KG1 (cell line): Measurements from ENCODE around the gene BAD.

Experiments
- DNase-seq: peaks from one replicate; lab custom pipeline; 2025; lab: John Stamatoyannopoulos, UW

The BAD gene

DNA sequence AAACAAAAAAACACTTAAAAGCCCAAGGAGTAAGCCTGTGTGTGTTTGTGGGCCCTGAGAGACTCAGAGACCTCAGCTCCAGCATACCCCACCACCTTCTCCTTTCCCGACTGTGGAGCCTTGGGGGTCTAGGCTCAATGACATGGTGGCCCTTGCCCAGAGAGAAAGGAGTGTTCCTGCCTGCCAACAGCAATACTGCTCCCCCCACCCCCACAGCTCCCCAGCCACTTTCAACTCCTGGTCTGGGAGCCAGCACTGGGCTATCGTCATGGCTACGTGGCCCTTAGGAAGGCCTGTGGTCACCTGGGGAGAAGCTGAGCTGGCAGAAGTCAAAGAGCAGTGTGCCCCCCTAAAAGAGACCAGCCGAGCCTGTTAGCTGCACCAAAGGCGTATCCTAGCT is 40.4 kb downstream of the BAD start:
- DNase-seq, result no peak

DNA sequence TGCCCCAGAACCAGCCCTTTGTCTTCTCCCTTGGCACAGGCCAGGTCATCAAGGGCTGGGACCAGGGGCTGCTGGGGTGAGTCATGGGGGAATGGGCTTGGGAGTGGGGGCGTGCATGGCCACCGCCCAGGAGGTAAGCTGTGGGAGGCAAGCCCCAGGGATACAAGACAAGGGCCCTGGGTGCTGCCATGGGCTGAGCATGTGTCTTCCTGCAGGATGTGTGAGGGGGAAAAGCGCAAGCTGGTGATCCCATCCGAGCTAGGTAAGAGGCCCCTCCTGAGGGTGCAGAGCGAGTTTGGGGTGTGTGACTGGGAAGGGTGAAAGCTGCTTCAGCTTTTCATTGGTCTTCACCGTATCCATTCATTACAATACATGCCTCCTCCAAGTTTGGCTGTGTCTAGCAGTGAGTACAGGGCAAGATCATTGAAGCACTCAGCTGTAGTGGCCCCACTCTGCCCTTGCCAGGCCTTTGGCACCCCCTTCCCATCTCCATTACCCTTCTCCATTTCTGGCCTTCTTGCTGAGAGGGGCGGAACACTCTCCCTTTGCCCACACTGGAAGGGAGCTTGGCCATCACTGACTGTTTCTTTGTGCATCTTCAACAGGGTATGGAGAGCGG is 41.1 kb downstream of the BAD start:
- DNase-seq, result no peak

DNA sequence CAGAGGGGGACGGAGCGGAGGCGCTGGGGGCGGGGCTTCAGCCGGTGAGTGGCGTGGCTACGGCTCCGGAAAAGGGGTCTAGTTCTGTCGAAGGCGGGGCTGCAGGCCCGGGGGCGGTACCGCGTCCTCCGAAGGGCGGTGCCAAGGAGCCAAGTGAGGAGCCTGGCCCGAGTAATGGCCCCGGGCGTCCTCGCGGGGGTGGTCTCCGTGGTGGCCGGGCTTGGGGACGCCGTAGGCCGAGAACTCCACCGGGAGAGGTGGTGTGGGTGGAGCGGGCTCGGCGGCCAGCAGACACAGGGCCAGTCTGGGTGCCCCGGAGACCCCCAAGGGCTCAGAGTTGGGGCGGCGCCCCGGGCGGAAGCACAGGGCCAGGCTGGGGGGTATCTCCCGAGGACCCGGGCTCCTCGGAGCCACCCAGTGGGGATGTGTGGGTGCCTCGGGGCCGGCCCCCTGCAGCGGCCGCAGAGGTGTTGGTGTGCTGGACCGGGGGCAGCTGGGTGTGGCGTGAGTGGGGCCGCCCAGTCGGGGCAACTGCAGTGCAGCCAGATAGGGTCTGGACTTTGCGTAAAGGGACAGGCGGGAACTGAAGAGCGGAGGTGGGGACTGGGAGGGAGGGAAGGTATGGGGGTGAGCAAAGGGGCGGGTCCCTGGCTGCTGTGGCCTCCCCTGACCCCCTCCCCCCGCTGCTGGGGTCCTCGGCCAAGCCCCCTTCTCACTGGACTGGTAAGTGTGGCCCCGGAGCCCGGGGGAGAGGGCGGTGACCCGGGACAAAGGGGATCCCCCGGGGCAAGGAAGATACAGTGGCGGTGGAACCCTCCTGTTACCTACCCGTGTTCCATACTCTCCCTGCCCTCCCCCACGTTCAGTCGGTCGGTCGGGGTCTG is 42.7 kb downstream of the BAD start:
- no peak for DNase-seq

DNA sequence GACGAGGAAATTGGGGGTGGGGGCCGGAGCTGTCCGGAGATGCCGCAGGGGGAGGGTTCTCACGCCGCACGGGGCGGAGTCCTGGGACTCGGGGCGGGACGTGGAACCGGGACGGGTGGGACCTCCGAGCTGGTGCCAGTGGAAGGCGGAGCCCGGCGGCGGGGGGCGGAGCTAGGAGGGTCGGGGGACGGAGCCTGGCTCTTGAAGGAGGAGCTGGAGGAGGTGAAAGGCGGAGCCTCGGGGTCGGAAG is 43.3 kb downstream of the BAD start:
- DNase-seq, result peak; percentile 98

DNA sequence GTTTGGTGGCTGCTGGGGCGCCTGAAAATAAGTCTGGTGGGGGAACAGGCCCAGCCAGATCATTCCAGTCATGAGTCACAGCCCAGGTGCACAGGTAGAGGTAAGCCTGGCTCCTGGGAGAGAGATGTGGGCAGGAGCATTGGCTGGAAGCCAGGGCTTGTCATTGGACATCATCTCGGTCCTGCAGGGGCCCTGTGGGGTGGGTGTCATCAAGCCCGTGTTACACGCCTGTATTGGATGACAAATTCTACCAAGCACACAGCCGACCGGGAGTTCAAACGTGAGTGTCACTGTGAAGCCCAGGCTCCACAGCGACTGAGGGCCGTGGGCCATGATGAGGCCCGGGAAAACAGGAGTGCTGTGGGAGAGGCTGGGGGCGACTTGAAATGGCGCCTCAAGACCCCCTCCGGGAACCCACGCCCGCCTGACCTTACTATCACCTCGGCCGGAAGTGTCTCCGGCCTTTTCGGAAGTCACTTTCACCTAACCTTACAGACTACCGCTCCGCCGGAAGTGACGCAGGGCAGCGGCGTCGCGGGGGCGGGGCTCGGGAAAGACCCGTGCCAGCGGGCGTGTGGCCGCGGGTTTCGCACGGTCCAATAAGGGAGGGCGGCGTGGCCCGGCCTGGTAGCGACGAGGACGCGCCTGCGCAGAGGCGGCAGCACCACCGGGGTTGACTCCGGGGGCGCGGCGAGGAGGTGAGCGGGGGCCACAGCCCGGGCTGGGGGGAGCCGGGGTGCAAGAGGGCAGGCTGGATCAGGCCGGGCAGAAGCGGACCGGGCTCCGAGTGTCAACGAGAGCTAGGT is 43.8 kb downstream of the BAD start, which contains the start of gene FKBP2:
Gene FKBP2, plus strand, starts transcription at position 661 of the 806 bp plus-strand sequence. CDS start 1,293 bp downstream, outside the sequence.
- peak; percentile 98 for DNase-seq

DNA sequence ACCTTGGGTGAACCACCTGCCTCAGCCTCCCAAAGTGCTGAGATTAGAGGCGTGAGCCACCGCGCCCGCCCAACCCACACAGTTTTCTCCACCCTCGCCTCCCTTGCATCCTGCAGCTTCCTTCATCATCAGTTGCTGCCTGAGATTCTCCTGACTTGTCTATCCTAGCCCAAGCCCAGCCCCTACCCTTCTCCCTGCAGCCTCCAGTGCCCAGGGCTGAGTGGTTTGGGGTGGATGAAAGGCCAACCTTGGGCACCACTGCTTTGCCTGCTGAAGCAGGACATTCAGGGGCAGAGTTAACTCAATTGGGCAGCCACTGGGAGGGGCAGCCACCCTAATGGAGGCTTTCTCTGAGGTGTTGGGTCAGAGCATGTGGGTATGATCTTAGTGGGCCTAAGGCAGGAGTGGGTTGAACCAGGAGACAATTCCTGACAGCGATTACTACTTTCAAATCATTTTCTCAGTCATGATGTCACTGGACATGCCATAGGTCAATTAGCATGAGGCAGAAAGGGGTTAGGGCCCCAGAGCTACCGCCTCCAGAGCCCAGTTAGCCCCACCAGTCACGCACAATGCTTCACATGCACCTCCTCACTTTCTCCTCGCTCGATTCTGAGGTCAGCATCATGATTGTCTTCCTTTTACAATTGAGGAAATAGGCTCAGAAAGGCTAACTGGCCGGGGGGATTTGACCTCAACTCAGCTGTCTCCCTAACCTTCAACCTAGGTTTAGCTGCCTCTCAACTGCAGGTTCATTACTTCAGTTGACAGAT is 44.6 kb downstream of the BAD start:
- no peak for DNase-seq

DNA sequence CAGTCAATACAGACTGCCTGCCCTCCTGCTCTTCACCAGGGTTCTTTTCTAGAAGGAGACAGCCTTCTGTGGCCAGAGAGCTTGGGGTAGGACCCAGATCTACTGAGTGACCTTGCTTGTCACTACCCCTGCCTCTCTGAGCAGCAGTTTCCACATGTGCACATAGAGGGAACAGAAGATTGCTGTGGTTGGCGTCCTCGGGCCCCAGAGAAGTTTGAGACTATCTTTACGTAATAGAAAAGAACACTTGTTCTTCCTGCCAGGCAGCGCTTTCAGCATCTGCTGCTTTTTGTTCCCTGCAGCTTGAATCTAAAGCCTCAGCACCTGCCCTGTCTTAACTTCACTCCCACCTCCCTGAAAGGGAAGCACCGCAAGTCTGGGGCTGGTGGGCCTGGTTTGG is 45.5 kb downstream of the BAD start:
- no peak for DNase-seq

DNA sequence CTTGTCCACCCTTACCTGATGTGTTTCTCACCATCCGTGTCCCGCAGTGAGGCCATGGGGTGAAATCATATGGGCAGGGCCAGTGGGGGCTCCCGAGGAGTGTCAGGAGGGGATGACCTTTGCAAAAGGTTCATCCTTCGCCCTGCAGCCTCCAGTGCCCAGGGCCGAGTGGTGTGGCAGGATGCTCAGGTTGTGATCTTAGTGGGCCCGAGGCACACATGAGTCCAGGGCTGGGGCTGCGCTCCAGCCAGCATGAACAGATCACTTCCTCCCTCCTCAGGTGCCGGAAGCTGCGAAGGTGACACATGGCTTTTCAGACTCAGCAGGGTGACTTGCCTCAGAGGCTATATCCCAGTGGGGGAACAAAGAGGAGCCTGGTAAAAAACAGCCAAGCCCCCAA is 46.4 kb downstream of the BAD start:
- no peak for DNase-seq

DNA sequence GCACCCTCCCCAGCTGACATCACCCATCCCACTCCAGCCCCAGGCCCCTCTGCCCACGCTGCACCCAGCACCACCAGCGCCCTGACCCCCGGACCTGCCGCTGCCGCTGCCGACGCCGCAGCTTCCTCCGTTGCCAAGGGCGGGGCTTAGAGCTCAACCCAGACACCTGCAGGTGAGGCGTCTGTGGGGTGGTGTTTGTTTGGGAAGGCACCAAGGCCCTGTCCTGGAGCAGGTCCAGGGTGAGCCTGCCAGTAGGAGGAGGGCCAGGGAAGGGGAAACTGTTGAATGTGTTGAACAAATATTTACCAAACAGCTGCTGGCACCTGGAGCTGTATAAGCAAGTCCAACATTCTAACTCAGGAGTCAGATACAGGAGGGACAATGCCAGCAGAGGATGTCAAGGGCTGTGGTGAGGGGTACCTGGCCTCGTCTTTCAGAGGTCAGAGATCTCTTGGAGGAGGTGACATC is 46.9 kb downstream of the BAD start:
- DNase-seq, result no peak

DNA sequence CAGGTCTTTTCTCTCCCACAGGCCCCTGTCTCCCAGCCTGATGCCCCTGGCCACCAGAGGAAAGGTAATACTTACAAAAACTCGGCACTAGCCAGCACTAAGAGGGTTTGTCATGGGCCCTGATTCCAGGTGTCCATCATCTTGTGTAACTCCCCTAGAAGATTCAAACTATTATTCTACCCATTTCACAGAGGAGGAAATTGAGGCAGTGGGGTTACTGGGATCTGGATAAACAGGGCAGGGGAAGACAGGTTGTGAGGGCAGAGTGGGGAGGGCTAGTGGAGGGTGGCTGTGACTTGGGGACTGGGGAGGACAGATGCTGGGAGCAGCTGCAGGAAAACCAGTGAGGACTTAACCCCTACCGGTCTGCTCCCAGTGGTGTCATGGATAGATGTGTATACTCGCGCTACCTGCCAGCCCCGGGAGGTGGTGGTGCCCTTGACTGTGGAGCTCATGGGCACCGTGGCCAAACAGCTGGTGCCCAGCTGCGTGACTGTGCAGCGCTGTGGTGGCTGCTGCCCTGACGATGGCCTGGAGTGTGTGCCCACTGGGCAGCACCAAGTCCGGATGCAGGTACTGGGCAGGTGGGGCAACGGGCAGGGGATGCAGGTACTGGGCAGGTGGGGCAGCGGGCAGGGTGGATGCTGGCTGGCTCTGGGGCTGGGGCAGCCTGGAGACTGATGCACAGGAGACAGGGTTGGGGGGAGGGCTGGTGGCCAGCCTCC is 48.9 kb downstream of the BAD start:
- no peak for DNase-seq

DNA sequence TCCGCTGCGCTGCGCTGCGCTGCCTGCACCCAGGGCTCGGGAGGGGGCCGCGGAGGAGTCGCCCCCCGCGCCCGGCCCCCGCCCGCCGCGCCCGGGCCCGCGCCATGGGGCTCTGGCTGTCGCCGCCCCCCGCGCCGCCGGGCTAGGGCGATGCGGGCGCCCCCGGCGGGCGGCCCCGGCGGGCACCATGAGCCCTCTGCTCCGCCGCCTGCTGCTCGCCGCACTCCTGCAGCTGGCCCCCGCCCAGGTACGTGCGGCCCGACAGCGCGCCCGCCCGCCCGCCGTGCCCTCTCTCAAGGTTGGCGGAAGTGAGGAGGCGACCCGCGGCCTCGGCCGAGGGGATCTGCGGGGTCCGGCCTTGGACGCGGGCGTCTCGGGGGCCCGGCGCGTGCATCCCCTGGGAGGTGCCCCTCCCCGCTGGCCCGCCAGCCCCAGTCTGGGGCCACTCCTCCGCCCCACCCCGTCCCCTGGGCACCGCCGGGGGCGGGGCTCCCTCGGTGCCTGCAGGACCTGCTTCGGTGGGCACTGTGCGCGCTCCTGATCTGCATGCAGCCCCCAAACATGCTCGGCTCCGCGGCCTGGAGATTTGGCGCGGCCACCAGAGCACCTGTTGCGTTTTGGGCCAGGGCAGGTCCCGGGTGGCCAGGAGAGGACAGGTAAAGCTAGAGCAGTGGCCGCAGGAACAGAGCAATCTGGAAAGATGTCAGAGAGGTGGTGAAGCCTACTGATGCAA is 49.7 kb downstream of the BAD start:
- no peak for DNase-seq

DNA sequence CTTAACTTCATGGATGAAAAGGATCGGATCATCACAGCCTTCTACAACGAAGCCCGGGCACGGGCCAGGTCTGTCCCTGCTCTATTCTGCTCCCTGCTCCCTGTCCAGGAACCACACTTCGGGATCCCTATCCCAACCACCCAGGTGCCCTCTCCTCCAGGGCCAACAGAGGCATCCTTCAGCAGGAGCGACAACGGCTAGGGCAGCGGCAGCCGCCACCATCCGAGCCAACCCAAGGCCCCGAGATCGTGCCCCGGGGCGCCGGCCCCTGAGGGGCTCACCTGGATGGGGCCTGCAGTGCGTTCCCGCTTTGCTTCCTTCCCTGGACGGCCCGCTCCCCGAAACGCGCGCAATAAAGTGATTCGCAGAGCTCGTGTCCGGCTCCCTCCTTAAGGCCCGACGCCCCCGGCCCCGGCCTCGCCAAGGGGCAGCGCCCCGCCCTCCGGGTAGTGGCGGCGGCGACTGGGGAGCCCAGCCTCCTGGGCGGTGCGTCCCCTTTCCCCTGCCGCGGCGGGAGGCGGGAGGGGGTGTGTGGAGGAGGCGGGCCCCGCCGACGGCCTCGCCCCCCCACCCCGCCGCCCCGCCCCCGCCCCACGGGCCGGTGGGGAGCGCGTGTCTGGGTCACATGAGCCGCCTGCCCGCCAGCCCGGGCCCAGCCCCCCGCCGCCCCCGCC is 50.4 kb downstream of the BAD start, which contains the start of gene VEGFB:
Gene VEGFB, plus strand, starts transcription at position 672 of the 674 bp plus-strand sequence. CDS start 250 bp downstream, outside the sequence.
- DNase-seq, result no peak

DNA sequence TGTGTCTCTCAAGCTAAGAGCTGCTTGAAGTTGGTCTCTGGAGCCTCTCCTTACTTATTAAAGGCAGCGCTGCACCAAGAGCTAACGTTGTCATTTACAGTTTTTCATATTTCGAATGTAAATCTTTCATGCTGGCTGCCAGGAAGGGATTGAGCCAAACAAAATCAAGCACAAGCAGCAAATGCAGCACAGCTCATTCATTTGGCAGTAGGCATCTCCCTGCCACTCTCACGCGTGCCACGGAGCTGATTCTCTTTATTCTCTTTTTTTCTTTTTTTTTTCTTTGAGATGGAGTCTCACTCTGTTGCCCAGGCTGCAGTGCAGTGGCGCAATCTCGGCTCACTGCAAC is 51.5 kb downstream of the BAD start:
- no peak for DNase-seq

DNA sequence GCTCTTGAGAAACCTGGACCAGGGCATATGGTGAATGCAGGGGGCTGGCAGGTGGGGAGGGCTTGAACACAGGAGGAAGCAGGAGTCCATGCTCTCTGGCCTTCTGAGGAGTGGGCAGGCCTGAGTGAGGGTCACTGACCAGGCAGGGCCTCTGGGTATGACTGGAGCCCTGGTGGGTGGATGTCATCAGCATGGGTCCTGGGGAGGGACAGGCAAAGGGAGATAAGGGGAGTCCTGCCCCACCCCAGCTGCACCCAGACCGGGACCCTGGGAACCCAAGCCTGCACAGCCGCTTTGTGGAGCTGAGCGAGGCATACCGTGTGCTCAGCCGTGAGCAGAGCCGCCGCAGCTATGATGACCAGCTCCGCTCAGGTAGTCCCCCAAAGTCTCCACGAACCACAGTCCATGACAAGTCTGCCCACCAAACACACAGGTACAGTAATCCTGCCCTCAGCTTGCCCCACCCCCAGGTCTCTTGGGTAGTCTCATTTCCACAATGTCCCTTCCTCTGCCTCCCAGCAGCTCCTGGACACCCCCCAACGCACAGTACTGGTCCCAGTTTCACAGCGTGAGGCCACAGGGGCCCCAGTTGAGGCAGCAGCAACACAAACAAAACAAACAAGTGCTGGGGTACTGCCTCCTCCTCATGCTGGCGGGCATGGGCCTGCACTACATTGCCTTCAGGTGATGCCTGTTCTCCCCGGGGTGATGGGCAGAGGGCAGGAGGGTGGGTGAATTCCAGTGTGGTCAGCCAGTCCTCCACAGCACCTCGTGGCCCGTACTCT is 52.1 kb downstream of the BAD start:
- no peak for DNase-seq

DNA sequence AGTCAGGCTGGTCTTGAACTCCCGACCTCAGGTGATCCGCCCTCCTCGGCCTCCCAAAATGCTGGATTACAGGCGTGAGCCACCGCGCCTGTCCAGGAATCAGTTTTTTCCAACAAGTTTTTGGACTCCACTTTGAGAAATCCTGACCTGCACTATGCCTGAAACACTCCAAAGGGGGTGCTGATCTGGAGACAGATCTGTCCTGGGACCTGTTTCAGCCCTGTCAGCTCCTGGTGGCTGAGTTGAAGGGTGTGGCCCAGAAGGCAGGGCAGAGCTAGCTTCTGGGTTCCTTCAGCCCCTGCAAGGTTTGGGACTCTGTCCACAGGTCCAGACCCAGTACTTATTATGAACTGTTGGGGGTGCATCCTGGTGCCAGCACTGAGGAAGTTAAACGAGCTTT is 52.9 kb downstream of the BAD start:
- no peak for DNase-seq

DNA sequence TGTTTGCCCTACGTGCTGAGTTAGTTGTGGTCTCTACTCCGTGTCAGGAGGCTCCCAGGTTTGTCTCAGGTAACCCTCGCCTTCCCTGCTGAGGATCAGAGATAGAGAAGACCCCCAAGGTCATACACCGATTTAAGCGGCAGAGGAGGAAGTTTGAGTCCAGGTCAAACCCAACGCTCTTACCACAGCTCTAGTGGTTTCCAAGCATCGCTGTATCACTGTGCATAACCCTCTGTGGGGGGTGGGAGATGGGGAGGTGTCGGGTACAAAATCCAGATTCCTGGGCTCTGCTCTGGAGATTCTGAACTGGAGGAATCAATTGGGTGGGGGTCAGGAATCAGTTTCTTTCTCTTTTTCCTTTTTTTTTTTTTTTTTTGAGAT is 53.5 kb downstream of the BAD start:
- DNase-seq, result no peak

DNA sequence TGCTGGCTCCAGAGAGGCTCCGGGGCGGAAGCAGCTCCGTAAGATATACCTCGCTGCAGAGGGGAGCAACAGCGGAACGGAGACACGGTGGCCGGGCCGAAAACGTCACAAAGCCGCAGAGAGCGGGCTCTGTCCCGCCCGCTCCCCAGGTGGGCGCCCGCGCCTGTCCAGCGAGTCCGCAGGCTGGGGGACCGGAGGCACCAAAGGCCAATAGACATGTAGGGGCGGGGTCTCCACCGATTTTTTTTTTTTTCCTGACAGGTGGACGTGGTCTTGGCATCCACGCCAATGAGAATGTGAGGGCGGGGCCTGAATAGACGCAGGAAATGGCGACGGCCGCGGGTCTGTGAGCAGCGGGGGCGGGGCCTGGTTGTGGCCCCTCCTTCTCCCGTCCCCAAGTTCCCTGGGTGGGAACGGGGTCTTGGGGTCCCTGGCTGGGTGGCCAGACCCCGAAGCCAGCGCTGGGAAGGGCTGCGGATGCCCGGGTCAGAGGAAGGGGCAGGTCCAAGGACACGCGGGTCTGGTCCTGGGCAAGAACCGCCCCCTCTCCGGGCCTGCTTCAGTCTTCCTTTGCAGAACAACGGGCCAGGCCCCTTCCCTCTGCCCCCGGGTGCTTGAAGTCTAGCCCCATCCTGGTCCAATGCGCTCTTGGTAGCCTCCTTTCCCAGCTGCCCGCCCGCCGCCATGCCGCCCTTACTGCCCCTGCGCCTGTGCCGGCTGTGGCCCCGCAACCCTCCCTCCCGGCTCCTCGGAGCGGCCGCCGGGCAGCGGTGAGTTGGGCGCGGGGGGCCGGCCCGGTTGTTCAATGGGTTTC is 54.1 kb downstream of the BAD start, which contains the start of gene DNAJC4:
Gene DNAJC4, plus strand, starts transcription at position 378 of the 814 bp plus-strand sequence. Its CDS starts 307 bp downstream, at position 685.
- DNase-seq, result peak; percentile 75

DNA sequence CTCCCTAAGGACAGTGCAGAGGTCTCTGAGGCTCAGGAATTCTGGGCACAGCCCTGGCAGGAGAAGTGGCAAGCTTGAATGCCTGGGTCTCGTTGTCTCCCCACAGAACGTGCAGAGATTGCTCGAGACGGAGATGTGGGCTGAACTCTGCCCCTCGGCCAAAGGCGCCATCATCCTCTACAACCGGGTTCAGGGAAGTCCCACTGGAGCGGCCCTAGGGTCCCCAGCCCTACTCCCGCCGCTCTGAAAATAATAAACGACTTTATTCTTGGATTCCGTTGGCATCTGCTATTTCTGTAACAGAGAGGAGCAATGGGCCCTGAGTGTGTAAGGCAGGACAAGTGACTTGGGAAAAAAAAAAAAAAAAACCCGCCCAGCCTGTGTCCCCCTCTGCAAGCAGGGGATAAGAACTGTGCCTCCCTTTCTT is 54.7 kb downstream of the BAD start:
- DNase-seq, result no peak
